ENCODE data around the gene ATG4C.

The ATG4C gene

GRCh38 chr1:62901650-62902049 lies 117.7 kb downstream of the ATG4C start:
- Histone ChIP-seq H3K36me3 (ENCODE audit: insufficient read depth, low read length) (no peaks in the 10 kb centered on the region), H3K4me1 (ENCODE audit: insufficient read depth, low read length) (no peaks in the 10 kb centered on the region), H3K4me3 (ENCODE audit: low read depth in 1 of 2, low read length in 2 of 2) (no peak overlapping the region)

DNA sequence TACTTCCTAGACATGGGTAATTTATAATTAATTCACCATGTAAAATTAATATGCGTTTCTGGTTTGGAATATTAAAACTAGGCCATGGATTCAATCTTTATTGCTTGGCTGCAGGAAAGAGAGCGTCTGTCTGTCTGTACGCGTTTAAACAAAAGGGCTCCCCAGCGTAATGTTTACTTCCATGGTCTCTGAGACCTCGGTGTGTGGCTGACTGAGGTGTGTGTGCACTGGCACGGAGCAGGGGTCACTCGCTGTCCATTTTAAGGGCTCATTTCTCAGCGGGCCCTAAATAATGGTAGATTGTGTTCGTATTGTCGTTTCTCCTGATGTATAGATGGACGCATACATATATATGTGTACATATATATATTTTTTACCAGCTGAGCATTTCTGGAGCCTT lies 119.6 kb downstream of the ATG4C start:
- Histone ChIP-seq H3K27me3 (ENCODE audit: control insufficient read depth in 1 of 2, insufficient read depth in 2 of 2, low read length in 2 of 2) (no peaks in the 10 kb centered on the region), H3K4me3 (ENCODE audit: low read depth in 1 of 2, low read length in 2 of 2) (no peak overlapping the region), H3K4me1 (ENCODE audit: insufficient read depth, low read length) (no peaks in the 10 kb centered on the region), H3K9ac (ENCODE audit: low read length) (no peak overlapping the region), H3K36me3 (ENCODE audit: insufficient read depth, low read length) (no peaks in the 10 kb centered on the region), H3K9me3 (ENCODE audit: low read length) (no peaks in the 10 kb centered on the region), H3K27ac (ENCODE audit: low read depth, low read length) (no peak overlapping the region)

More at GRCh38 chr1:62901650-62902049, 117.7 kb downstream of the ATG4C start:
- no peak overlapping the region for H3K27ac ChIP-seq (ENCODE audit: low read depth, low read length)
- no peak overlapping the region for H3K9ac ChIP-seq (ENCODE audit: low read length)
- H3K27me3 ChIP-seq (ENCODE audit: control insufficient read depth in 1 of 2, insufficient read depth in 2 of 2, low read length in 2 of 2) = no peaks in the 10 kb centered on the region
- H3K9me3 ChIP-seq (ENCODE audit: low read length) = no peaks in the 10 kb centered on the region

GRCh38 chr1:62903982-62904855 lies 120.3 kb downstream of the ATG4C start:
- Histone ChIP-seq H3K4me3 (ENCODE audit: low read depth in 1 of 2, low read length in 2 of 2) (no peak overlapping the region), H3K4me1 (ENCODE audit: insufficient read depth, low read length) (no peaks in the 10 kb centered on the region), H3K9ac (ENCODE audit: low read length) (no peak overlapping the region), H3K36me3 (ENCODE audit: insufficient read depth, low read length) (no peaks in the 10 kb centered on the region), H3K27me3 (ENCODE audit: control insufficient read depth in 1 of 2, insufficient read depth in 2 of 2, low read length in 2 of 2) (no peaks in the 10 kb centered on the region), H3K9me3 (ENCODE audit: low read length) (no peaks in the 10 kb centered on the region), H3K27ac (ENCODE audit: low read depth, low read length) (no peak overlapping the region)

- Histone ChIP-seq H3K4me3 (ENCODE audit: low read depth in 1 of 2, low read length in 2 of 2) (no peak overlapping the region), H3K27ac (ENCODE audit: low read depth, low read length) (no peak overlapping the region), H3K4me1 (ENCODE audit: insufficient read depth, low read length) (no peaks in the 10 kb centered on the region), H3K9me3 (ENCODE audit: low read length) (no peaks in the 10 kb centered on the region), H3K9ac (ENCODE audit: low read length) (no peak overlapping the region), H3K36me3 (ENCODE audit: insufficient read depth, low read length) (no peaks in the 10 kb centered on the region), H3K27me3 (ENCODE audit: control insufficient read depth in 1 of 2, insufficient read depth in 2 of 2, low read length in 2 of 2) (no peaks in the 10 kb centered on the region)
Observed at GRCh38 chr1:62904856-62905225, 120.9 kb downstream of the ATG4C start.

DNA sequence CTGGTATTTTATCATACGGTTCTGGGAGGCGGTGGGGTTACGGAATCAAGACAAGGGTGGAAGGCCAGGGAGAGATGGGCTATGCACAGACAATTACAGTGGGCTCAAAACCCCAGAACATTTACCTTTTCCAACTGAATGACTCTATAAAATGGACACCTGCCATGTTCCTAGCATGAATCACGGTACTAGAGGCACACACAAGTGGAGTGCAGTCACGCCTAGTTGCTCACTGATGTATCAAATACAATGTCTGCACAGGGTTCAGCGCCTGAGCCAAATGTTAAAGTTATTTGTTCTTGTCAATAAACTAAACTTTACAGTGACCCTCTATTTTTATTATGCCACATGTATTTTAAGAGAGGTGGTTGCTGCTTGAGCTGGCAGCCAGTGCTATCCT lies 121.4 kb downstream of the ATG4C start:
- H3K9me3 ChIP-seq (ENCODE audit: low read length) = no peaks in the 10 kb centered on the region
- no peak overlapping the region for H3K27ac ChIP-seq (ENCODE audit: low read depth, low read length)
- no peaks in the 10 kb centered on the region for H3K27me3 ChIP-seq (ENCODE audit: control insufficient read depth in 1 of 2, insufficient read depth in 2 of 2, low read length in 2 of 2)

GRCh38 chr1:62905872-62906271 lies 121.9 kb downstream of the ATG4C start:
- Histone ChIP-seq H3K4me1 (ENCODE audit: insufficient read depth, low read length) (no peaks in the 10 kb centered on the region), H3K9ac (ENCODE audit: low read length) (no peak overlapping the region), H3K4me3 (ENCODE audit: low read depth in 1 of 2, low read length in 2 of 2) (no peak overlapping the region), H3K9me3 (ENCODE audit: low read length) (no peaks in the 10 kb centered on the region), H3K36me3 (ENCODE audit: insufficient read depth, low read length) (no peaks in the 10 kb centered on the region), H3K27me3 (ENCODE audit: control insufficient read depth in 1 of 2, insufficient read depth in 2 of 2, low read length in 2 of 2) (no peaks in the 10 kb centered on the region), H3K27ac (ENCODE audit: low read depth, low read length) (no peak overlapping the region)

More for the DNA sequence above, 121.4 kb downstream of the ATG4C start:
- Histone ChIP-seq H3K36me3 (ENCODE audit: insufficient read depth, low read length) (no peaks in the 10 kb centered on the region), H3K9ac (ENCODE audit: low read length) (no peak overlapping the region), H3K4me1 (ENCODE audit: insufficient read depth, low read length) (no peaks in the 10 kb centered on the region), H3K4me3 (ENCODE audit: low read depth in 1 of 2, low read length in 2 of 2) (no peak overlapping the region)

- H3K4me1 ChIP-seq (ENCODE audit: insufficient read depth, low read length) = no peaks in the 10 kb centered on the region
- H3K27me3 ChIP-seq (ENCODE audit: control insufficient read depth in 1 of 2, insufficient read depth in 2 of 2, low read length in 2 of 2) = no peaks in the 10 kb centered on the region
- H3K9ac ChIP-seq (ENCODE audit: low read length) = no peak overlapping the region
- no peak overlapping the region for H3K4me3 ChIP-seq (ENCODE audit: low read depth in 1 of 2, low read length in 2 of 2)
- no peaks in the 10 kb centered on the region for H3K9me3 ChIP-seq (ENCODE audit: low read length)
- no peaks in the 10 kb centered on the region for H3K36me3 ChIP-seq (ENCODE audit: insufficient read depth, low read length)
- no peak overlapping the region for H3K27ac ChIP-seq (ENCODE audit: low read depth, low read length)
Observed at GRCh38 chr1:62906428-62906886, 122.5 kb downstream of the ATG4C start.

GRCh38 chr1:62908168-62908695 lies 124.3 kb downstream of the ATG4C start:
- no peaks in the 10 kb centered on the region for H3K4me1 ChIP-seq (ENCODE audit: insufficient read depth, low read length)
- H3K36me3 ChIP-seq (ENCODE audit: insufficient read depth, low read length) = no peaks in the 10 kb centered on the region
- H3K9me3 ChIP-seq (ENCODE audit: low read length) = no peaks in the 10 kb centered on the region
- H3K27ac ChIP-seq (ENCODE audit: low read depth, low read length) = no peak overlapping the region
- no peaks in the 10 kb centered on the region for H3K27me3 ChIP-seq (ENCODE audit: control insufficient read depth in 1 of 2, insufficient read depth in 2 of 2, low read length in 2 of 2)
- no peak overlapping the region for H3K4me3 ChIP-seq (ENCODE audit: low read depth in 1 of 2, low read length in 2 of 2)
- no peak overlapping the region for H3K9ac ChIP-seq (ENCODE audit: low read length)

DNA sequence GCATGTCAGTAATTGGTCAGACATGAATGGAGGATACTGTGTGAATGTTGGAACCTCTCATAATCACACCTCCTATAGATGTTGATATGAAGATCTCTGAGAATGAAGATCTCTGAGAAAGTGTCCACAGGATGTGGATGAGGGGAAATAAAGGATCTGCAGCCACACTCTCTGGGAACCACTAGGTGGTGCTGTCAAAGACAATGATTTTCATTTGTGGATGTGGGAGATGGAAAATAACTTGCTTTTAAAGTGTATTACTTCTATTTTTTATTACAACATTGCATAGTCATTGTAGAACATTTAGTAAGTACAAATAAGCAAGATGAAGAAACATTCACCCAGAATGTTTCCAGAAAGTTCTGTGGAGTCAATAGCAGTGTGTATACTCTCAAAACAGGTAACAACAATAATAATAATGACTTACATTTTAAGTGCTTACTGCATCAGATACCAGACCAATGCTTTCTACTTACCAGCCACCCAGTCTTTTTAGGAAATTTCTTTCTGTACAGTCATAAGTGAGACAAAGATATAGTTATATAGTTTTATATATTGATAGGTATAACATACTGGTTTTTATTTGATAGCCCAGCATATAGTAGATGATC lies 128.2 kb downstream of the ATG4C start:
- no peaks in the 10 kb centered on the region for H3K4me1 ChIP-seq (ENCODE audit: insufficient read depth, low read length)
- no peak overlapping the region for H3K27ac ChIP-seq (ENCODE audit: low read depth, low read length)

More for the DNA sequence above, 128.2 kb downstream of the ATG4C start:
- no peaks in the 10 kb centered on the region for H3K36me3 ChIP-seq (ENCODE audit: insufficient read depth, low read length)
- H3K4me3 ChIP-seq (ENCODE audit: low read depth in 1 of 2, low read length in 2 of 2) = no peak overlapping the region
- H3K9me3 ChIP-seq (ENCODE audit: low read length) = no peaks in the 10 kb centered on the region
- no peak overlapping the region for H3K9ac ChIP-seq (ENCODE audit: low read length)
- H3K27me3 ChIP-seq (ENCODE audit: control insufficient read depth in 1 of 2, insufficient read depth in 2 of 2, low read length in 2 of 2) = no peaks in the 10 kb centered on the region
